Astrocyte of the cerebellum (primary cell): ENCODE results near the gene DPYD.

Experiments used
- DNase-seq: peaks from one replicate; pipeline ENCODE4 v3.0.0-alpha.2; 2011; ENCODE audit warnings: low read depth
- H3K4me3 ChIP-seq: 2 replicates; pipeline ENCODE4 v1.5.1; 2011; ENCODE audit warnings: mild to moderate bottlenecking, low read depth, low read length, moderate library complexity
- in situ Hi-C: cut with HindIII; loops from 2 replicates; pipeline ENCODE4 v1.10.0; 2017; ENCODE audit warnings: low sequenced_read_pairs
- TF ChIP-seq, protein P1 (sequence below): IDR thresholded peaks from 2 replicates; pipeline ENCODE4 v1.5.1; 2012; ENCODE audit warnings: low read length, low read depth, moderate library complexity, mild to moderate bottlenecking; ENCODE audit errors: missing control alignments

Gene DPYD

DNA sequence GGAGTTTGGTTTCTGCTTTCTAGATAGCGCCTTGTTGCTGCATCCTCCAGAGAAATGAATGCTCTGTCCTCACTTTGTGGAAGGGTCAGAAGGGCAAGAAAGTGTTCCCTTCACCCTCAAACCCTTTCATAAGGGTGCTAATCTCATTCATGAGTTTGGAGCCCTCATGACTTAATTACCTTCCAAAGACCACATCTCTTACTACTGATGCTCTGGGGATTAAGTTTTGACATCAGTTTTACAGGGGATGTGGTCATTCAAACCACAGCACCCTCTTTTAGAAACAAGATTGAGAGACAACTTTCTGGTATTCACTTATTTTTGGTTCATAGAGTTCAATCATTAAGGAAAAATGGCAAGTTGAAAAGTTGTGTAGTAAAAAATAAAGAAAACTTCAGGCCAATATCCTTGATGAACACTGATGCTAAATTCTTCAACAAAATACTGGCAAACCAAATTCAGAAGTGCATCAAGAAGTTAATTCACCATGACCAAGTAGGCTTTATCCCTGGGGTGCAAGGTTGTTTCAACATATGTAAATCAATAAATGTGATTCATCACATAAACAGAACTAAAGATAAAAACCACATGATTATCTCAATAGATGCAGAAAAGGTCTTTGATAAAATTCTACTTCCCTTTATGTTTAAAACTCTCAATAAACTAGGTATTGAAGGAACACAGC is 757.1 kb downstream of the DPYD start:
- H3K4me3 ChIP-seq = no peak overlapping the region
- TF ChIP-seq, protein P1, sequence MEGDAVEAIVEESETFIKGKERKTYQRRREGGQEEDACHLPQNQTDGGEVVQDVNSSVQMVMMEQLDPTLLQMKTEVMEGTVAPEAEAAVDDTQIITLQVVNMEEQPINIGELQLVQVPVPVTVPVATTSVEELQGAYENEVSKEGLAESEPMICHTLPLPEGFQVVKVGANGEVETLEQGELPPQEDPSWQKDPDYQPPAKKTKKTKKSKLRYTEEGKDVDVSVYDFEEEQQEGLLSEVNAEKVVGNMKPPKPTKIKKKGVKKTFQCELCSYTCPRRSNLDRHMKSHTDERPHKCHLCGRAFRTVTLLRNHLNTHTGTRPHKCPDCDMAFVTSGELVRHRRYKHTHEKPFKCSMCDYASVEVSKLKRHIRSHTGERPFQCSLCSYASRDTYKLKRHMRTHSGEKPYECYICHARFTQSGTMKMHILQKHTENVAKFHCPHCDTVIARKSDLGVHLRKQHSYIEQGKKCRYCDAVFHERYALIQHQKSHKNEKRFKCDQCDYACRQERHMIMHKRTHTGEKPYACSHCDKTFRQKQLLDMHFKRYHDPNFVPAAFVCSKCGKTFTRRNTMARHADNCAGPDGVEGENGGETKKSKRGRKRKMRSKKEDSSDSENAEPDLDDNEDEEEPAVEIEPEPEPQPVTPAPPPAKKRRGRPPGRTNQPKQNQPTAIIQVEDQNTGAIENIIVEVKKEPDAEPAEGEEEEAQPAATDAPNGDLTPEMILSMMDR = no peak
- no peak for DNase-seq
- in situ Hi-C loops = no loop called here

DNA sequence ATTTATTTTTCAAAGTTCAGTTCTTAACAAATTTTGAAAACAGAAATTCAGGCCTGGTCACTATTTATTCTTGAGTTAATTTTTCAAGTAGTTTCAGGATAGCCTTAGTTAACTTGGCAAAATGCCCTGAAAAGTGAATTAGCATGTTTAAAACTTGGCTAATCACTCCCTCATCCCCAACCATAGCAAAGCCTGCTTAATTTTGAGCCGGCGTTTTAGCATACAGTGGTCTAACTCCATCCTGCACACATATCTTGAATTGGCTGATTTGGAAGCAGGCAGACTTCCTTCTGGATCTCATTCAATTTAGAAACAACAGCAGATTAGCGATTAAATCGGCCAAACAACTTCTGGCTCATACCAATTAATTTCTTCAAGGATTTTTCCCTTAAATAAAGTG is 760.0 kb downstream of the DPYD start:
- peak; percentile 8 for DNase-seq
- H3K4me3 ChIP-seq = no peak overlapping the region
- TF ChIP-seq, protein P1 = no peak
- in situ Hi-C loops = no loop called here

DNA sequence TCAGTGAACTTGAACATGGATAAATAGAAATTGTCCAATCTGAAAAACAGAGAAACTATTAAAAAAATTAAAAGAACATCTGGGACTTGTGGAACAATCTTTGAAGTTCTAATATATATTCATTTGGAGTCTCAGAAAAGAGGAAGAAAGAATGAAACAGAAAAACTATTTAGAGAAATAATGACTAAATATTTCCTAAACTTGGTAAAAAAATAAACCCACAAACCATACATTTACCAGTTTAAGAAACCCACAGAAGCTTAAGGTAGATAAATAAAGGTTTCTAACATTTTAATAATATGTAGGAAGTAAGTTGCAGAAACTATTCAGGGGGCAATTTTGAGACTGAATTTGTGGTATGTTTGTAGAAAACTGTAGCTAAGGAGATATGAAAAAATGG is 761.5 kb downstream of the DPYD start:
- DNase-seq = no peak
- TF ChIP-seq, protein P1 = no peak
- no peak overlapping the region for H3K4me3 ChIP-seq
- in situ Hi-C loops = no loop called here

DNA sequence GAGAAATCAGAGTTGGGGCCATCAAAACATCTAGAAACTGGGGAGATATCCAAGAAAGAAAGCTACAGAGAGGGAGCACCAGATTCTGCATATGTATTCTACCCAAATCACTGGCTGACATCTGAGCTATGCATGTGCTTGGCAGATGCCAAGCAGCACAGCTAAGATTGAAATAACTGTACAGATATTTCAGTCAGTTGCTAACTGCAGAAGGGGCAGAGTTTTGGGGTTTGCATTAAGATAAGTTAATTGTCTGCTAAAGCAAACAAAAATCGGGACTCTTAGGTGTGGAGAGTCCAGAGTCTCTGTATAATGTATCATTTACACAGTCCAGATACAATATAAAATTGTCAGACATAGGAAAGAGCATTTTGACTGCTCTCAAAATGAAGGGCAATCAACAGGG is 762.1 kb downstream of the DPYD start:
- in situ Hi-C loops = no loop called here
- TF ChIP-seq, protein P1 = no peak
- H3K4me3 ChIP-seq = no peak overlapping the region
- no peak for DNase-seq

DNA sequence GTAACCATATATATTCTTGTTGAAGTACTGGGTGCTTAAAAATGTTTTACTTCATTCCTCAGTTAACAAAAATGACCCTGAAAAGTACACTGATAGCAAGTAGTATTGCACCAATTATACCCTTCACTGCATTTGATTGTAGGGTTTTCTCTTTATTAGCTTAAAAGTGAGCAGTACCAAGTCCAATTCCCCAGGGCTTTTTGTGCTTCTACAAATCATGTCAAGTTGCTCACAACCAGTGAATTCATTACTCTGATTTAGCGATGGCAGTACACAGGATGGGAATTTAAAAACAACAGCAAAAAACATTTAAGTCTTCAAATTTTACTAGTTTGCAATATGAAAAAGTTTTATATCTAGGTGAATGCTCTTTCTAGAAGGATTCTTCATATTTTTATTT is 762.8 kb downstream of the DPYD start:
- in situ Hi-C loops = no loop called here
- H3K4me3 ChIP-seq = no peak overlapping the region
- DNase-seq = no peak
- TF ChIP-seq, protein P1 = no peak

DNA sequence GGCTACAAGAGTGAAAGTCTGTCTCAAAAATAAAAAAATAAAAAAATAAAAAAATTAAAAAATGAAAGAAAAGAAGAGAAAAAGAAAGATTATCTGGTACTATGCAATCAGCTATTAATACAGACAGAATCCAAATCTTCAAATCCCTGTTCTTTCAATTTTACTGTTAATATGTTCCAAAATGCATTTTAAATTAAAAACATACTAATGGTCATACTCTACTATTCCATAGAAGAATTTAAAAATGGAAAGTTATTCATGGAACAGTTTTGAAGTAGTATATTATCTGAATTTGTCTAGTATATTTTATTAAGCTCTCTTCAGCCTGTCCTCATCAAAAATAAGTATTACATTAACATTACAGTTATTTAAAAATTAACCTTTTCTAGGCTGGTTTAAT is 769.2 kb downstream of the DPYD start:
- in situ Hi-C loops = no loop called here
- no peak for DNase-seq
- TF ChIP-seq, protein P1 = no peak
- no peak overlapping the region for H3K4me3 ChIP-seq
